GM10847 (cell line): ENCODE measurements around the gene USP31.

Source experiments
- POLR2A ChIP-seq: IDR thresholded peaks from 2 replicates; pipeline ENCODE4 v1.6.1; 2011; ENCODE audit not compliant: insufficient read length; ENCODE audit errors: extremely low read depth

Gene USP31

DNA sequence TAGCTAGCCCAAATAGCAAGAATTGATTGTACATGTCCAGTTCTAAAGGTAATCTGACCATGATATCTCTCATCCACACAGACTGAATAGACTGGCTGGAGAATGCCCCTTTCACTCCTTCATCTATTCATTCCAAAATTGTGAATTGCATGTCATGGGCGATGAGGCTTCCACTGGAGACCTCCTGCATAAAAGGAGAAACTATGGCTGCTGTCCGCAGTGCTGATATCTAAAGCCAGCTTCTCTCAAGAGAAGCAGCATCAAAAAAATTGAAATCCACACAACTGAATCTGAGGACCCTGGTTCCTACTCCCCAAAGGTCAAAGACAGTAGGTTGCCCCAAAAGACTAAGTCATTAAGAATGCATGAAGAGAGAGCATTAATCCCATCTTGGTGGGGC lies 25.4 kb upstream of the USP31 start:
- TF ChIP-seq POLR2A = no peak

- TF ChIP-seq POLR2A = no peak
Observed at GRCh38 chr16:23172994-23173393, 23.7 kb upstream of the USP31 start.

DNA sequence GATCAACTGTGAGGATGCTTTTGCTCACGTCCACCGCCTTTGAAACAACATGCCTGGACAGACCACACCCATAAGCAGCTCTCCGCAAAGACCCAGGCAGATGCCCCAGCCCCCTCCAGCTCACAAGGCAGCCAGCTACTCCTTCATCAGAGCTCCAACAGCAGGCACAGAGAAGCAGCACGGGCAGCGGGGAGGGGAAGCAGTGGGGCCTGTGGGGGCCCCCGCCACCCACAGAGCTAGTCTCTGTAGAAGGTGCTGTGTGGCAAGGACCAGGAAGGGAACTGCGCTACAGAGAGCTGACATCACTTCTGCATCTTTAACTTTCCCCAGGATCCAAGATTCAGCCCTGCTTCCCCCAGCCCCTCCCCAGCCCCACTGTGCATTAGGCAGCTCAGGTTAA lies 23.3 kb upstream of the USP31 start:
- TF ChIP-seq POLR2A = no peak

DNA sequence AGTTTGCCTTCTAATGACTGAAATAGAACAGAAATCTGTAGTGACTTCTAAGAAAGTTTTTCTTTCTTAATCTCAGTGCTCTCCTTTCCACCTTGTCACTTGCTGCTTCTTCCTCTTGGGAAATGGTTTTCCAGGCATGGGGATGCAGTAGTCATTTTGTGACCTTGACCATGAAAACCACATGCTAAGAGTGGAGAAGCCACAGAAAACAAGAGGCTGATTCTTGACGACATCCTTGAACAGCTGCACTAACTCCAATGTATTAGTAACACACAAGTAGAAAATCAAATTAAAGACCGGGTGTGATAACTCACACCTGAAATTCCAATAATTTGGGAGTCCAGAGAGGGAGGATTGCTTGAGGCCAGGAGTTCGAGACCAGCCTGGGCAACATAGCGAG lies 15.5 kb upstream of the USP31 start:
- TF ChIP-seq POLR2A = no peak

DNA sequence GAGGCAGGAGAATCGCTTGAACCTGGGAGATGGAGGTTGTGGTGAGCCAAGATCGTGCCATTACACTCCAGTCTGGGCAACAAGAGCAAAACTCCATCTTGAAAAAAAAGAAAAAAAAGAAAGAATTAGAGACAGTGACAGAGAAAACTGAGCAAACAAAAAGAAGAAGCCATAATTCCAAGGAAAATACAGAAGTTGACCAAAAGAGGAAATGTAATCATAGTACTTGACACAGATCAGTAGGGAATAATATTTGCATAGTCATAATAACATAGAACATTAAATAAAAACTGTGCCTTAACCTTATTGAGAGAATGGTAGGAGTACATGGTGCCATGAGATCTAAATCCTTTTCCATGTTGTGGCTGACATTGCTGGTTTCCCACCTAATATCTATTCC lies 14.7 kb upstream of the USP31 start:
- TF ChIP-seq POLR2A = no peak

DNA sequence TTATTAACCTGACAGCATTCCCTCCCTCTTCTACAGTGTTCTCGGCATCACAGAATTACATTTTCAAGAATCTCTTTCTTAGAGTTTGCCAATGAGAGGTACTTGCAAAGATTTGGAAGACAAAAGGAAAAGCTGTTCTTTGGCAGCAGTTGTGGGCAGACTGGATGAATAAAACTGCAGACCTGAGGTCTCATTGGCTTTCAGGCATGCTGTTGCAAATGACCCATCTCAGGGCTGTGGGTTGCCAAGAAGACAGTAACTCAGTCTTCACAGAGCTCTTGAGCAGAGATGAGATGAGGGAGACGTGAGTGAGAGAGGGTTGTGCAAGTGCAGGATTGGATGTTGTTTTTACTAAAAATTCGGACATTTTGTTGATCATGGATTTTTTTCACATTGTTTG lies 11.3 kb upstream of the USP31 start:
- no peak for TF ChIP-seq POLR2A

DNA sequence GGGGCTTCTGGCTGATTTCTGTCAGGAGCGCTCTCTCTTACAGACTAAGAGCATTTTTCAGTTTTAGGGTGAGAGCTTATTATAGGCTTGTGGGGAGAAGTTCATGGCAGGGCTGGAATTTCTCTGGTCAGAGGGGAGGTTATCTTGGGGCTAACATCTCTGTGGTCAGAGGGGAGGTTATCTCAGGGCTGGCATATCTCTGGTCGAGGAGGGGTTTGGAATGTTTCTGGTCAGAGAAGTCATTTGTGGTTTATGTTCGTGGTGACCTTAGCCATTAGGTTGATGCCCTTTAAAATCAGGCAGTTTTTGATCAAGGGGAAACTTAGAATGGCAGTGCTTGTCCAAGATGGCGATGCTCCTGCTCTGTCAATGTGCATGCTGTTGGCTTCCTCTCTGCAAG lies 10.8 kb upstream of the USP31 start:
- no peak for TF ChIP-seq POLR2A

GRCh38 chr16:23158114-23158513 lies 8.9 kb upstream of the USP31 start:
- no peak for TF ChIP-seq POLR2A

DNA sequence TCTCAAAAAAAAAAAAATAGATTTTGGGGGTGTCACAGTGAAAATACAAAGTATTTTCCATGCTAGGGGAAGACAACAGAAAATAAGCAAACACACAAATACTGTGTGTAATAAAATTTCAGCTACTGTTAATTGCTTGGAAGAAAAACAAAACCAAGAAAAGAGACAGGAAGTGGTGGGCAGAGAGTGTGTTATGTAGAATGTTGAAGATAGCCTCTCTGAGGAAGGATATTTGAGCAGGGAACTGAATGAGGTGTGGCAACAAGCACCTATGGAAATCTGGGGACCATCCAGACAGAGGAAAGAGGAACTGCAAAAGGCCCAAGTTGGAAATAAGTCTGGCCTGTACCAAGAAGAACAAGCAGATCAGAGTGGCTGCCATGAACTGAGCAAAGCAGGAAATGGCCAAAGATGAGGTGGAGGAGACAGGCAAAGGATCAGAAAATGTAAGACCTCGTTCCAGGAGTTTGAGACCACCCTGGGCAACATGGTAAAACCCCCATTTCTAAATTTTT lies 7.8 kb upstream of the USP31 start:
- no peak for TF ChIP-seq POLR2A

DNA sequence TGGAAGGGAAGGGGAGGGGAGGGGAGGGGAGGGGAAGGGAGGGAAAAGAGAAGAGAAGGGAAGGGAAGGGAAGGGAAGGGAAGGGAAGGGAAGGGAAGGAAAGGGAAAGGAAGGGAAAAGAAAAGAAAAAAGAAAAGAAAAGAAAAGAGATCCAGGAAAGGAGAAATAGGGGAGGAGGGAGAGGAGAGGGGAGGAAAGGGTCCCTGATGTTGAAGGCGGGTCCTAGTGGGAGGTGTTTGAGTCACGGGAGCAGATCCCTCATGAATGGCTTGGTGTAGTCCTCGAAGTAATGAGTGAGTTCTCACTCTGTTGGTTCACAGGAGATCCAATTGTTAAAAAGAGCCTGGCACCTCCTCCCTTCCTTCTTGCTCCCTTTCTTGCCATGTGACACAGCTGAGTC lies 6.9 kb upstream of the USP31 start:
- TF ChIP-seq POLR2A = no peak

GRCh38 chr16:23155445-23156049 lies 6.3 kb upstream of the USP31 start:
- TF ChIP-seq POLR2A = no peak

GRCh38 chr16:23152386-23153178 lies 3.3 kb upstream of the USP31 start:
- TF ChIP-seq POLR2A = no peak

DNA sequence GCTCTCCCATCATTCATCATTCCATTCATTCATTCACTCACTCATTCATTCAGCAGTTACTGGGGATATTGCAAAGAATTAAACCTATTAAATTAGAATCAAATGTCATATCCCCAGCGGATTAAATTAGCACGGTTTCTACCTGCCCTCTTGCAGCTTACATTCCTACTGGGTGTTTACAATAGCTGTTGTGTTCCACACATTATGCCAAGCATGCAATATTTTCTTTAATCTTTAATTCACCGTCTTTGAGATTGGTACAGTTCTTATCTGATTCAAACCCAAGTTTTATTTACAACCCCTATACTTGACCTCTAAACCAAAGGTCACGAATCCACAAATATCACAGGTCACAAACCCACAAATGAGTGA lies 727 bp upstream of the USP31 start:
- no peak for TF ChIP-seq POLR2A

- TF ChIP-seq POLR2A = no peak
Observed at GRCh38 chr16:23148513-23149266, 562 bp downstream of the USP31 start.

- TF ChIP-seq POLR2A = no peak
Observed at GRCh38 chr16:23148166-23148512, 1.1 kb downstream of the USP31 start.

DNA sequence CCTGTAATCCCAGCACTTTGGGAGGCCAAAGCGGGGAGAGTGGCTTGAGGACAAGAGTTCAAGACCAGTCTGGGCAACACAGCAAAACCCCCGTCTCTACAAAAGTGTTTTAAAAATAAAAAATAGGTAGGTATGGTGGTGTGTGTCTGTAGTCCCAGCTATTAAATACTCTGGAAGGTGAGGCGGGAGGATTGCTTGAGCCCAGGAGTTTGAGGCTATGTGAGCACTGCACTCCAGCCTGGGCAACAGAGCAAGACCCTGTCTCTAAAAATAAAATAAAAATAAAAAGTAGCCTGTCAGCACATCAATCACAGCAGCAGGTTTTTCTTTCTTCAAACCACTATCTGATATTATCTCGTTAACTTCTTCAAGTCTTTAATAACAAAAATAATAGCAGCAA lies 1.6 kb downstream of the USP31 start:
- TF ChIP-seq POLR2A = no peak

GRCh38 chr16:23146877-23147601 lies 2.2 kb downstream of the USP31 start:
- no peak for TF ChIP-seq POLR2A
